A549 (cell line): Measurements from ENCODE around the gene C2orf74. TPM values are rescaled to one million over a fixed set of nuclear protein-coding genes. Genes with fewer than 3 reads are reported as not detected.

ENCODE experiments used
- ATAC-seq, 2 experiments: fragments of 200-7000 bp in 1 of 2; fragments of >200 bp in 1 of 2; cut with Nextera tagmentation in 1 of 2; cut with Tn5 transposase in 1 of 2; 3 replicates each; pipeline versions ENCODE4 v1.8.0 to v1.9.1; 2018 to 2020; ENCODE audit warnings: mild to moderate bottlenecking in 1 of 2, moderate library complexity in 1 of 2
- CTCF ChIA-PET: fragments of 300-600 bp; sonication (Branson Sonifier 250); formaldehyde crosslinking; extraction: SDS; loops from one replicate; lab custom pipeline; 2021; ENCODE audit warnings: antibody characterized with exemption, inconsistent platforms; lab: Yijun Ruan, JAX
- POLR2A ChIA-PET: fragments of 350-600 bp; formaldehyde crosslinking; extraction: SDS; loops from one replicate; lab custom pipeline; 2021; ENCODE audit warnings: antibody characterized with exemption, inconsistent platforms; lab: Yijun Ruan, JAX
- DNase-seq, 2 experiments: peaks; one replicate each; pipeline versions ENCODE4 v3.0.0 to v3.0.0-alpha.2; 2011 to 2016; ENCODE audit warnings: low read depth in 1 of 2, low spot score in 1 of 2
- FAIRE-seq: peaks from 2 replicates; lab custom pipeline; 2011; peaks lifted over from hg19 to GRCh38; lab: Jason Lieb, UNC
- H3K27ac ChIP-seq, 2 experiments: fragments of >200 bp; sonication (Bioruptor Twin); formaldehyde crosslinking; 3 replicates each; pipeline ENCODE4 v1.5.1; 2016 to 2017
- H3K4me1 ChIP-seq: fragments of >200 bp; sonication (Bioruptor Twin); formaldehyde crosslinking; 3 replicates; pipeline ENCODE4 v1.6.1; 2016
- H3K4me2 ChIP-seq: fragments of >200 bp; sonication (Bioruptor Twin); formaldehyde crosslinking; 3 replicates; pipeline ENCODE4 v1.6.1; 2016
- H3K4me3 ChIP-seq: fragments of >200 bp; sonication (Bioruptor Twin); formaldehyde crosslinking; 3 replicates; pipeline ENCODE4 v1.5.1; 2016
- H3K9me3 ChIP-seq: fragments of >200 bp; sonication (Bioruptor Twin); formaldehyde crosslinking; 3 replicates; pipeline ENCODE4 v1.6.1; 2016
- CBX2 ChIP-seq: fragments of 200-600 bp; sonication (generic); IDR thresholded peaks from 2 replicates; pipeline ENCODE4 v1.6.1; 2016; ENCODE audit warnings: low read depth, mild to moderate bottlenecking, borderline replicate concordance
- CBX8 ChIP-seq: fragments of 200-600 bp; sonication (generic); IDR thresholded peaks from 2 replicates; pipeline ENCODE4 v1.6.1; 2016
- CHD2 ChIP-seq: fragments of 150-350 bp; IDR thresholded peaks from 2 replicates; pipeline ENCODE4 v1.6.1; 2014; ENCODE audit warnings: low read length; ENCODE audit not compliant: partially characterized antibody
- EHMT2 ChIP-seq: fragments of 200-600 bp; sonication (generic); IDR thresholded peaks from 2 replicates; pipeline ENCODE4 v1.6.1; 2016; ENCODE audit warnings: antibody characterized with exemption, low read depth, mild to moderate bottlenecking, moderate library complexity
- EP300 ChIP-seq, 2 experiments: fragments of >200 bp; sonication (Bioruptor Twin); formaldehyde crosslinking; IDR thresholded peaks; 2 replicates in 1 of 2; 3 replicates in 1 of 2; pipeline ENCODE4 v1.6.1; 2016 to 2017
- FOSB ChIP-seq: fragments of 250-450 bp; sonication (Bioruptor Pico); IDR thresholded peaks from 2 replicates; pipeline ENCODE4 v1.5.0; 2020; ENCODE audit warnings: mild to moderate bottlenecking, moderate library complexity
- HEYL ChIP-seq: fragments of 250-450 bp; sonication (Bioruptor Pico); IDR thresholded peaks from 2 replicates; pipeline ENCODE4 v1.8.0; 2021; ENCODE audit warnings: mild to moderate bottlenecking, moderate library complexity
- HOXA7 ChIP-seq: fragments of 250-450 bp; sonication (Bioruptor Pico); IDR thresholded peaks from 2 replicates; pipeline ENCODE4 v1.5.0; 2020; ENCODE audit warnings: mild to moderate bottlenecking, moderate library complexity
- JUN ChIP-seq, 2 experiments: fragments of >200 bp; sonication (Bioruptor Twin); formaldehyde crosslinking; IDR thresholded peaks; 2 replicates in 1 of 2; 3 replicates in 1 of 2; pipeline ENCODE4 v1.6.1; 2016 to 2017
- KDM1A ChIP-seq: fragments of 200-600 bp; sonication (generic); IDR thresholded peaks from 2 replicates; pipeline ENCODE4 v1.6.1; 2016; ENCODE audit warnings: low read depth, mild to moderate bottlenecking
- MAFK ChIP-seq: fragments of 450-650 bp; IDR thresholded peaks from 2 replicates; pipeline ENCODE4 v1.6.1; 2014; ENCODE audit not compliant: partially characterized antibody
- PHF8 ChIP-seq: fragments of 200-600 bp; sonication (generic); IDR thresholded peaks from 2 replicates; pipeline ENCODE4 v1.6.1; 2016; ENCODE audit warnings: low read depth, mild to moderate bottlenecking, antibody characterized with exemption, moderate library complexity, borderline replicate concordance
- POLR2A ChIP-seq: IDR thresholded peaks from 2 replicates; pipeline ENCODE4 v1.6.1; 2012; ENCODE audit warnings: mild to moderate bottlenecking, low read length
- POLR2AphosphoS2 ChIP-seq: conservative IDR thresholded peaks from 2 replicates; pipeline ENCODE4 v1.6.1; 2012; ENCODE audit warnings: low read length, improper control_type of control experiment, inconsistent platforms
- RCOR1 ChIP-seq: fragments of 150-350 bp; IDR thresholded peaks from 2 replicates; pipeline ENCODE4 v1.6.1; 2014; ENCODE audit warnings: antibody characterized with exemption, low read length, low read depth
- RNF2 ChIP-seq: fragments of 200-600 bp; sonication (generic); IDR thresholded peaks from 2 replicates; pipeline ENCODE4 v1.6.1; 2016; ENCODE audit warnings: low read depth, mild to moderate bottlenecking, antibody characterized with exemption, moderate library complexity, borderline replicate concordance
- SMC3 ChIP-seq: fragments of >200 bp; sonication (Bioruptor Twin); formaldehyde crosslinking; IDR thresholded peaks from 3 replicates; pipeline ENCODE4 v1.6.1; 2018; ENCODE audit warnings: inconsistent platforms
- ZC3H11A ChIP-seq: fragments of 450-650 bp; IDR thresholded peaks from 2 replicates; pipeline ENCODE4 v1.6.1; 2014; ENCODE audit warnings: antibody characterized with exemption, mild to moderate bottlenecking
- ZNF302 ChIP-seq: fragments of 250-450 bp; sonication (Bioruptor Pico); IDR thresholded peaks from 2 replicates; pipeline ENCODE4 v1.9.0; 2021; ENCODE audit warnings: inconsistent platforms, mild to moderate bottlenecking, moderate library complexity
- ZSCAN20 ChIP-seq: fragments of 250-450 bp; sonication (Bioruptor Pico); IDR thresholded peaks from 2 replicates; pipeline ENCODE4 v1.8.0; 2022; ENCODE audit warnings: mild to moderate bottlenecking, moderate library complexity
- WGBS: methylation state at CpG from one replicate; pipeline ENCODE4 v1.1.6; 2017; ENCODE audit errors: missing lambda C conversion rate; 5-methylcytosine and 5-hydroxymethylcytosine counted together
- polyA plus RNA-seq, 4 experiments: library from polyadenylated mRNA; depleted of rRNA in 3 of 4; stranded (reverse); fragments of >200 nt; fragmentation: RNase III in 1 of 4; extraction: RNeasy Plus Mini Kit Qiagen cat#74134 plus additional on column Dnase treatment in 1 of 4; gene quantifications; 2 replicates in 3 of 4; 3 replicates in 1 of 4; pipeline ENCODE4 v1.2.3, GENCODE V29; 2011 to 2017
- TF ChIP-seq, protein P1 (sequence below): fragments of 250-450 bp; sonication (Bioruptor Pico); IDR thresholded peaks from 2 replicates; pipeline ENCODE4 v1.5.0; 2020; ENCODE audit warnings: low read depth, mild to moderate bottlenecking, moderate library complexity
- TF ChIP-seq, protein P2 (sequence below): IDR thresholded peaks from 2 replicates; pipeline ENCODE4 v1.6.1; 2012; ENCODE audit warnings: low read depth, borderline replicate concordance
- TF ChIP-seq, protein P3 (sequence below): fragments of >200 bp; sonication (Bioruptor Twin); formaldehyde crosslinking; IDR thresholded peaks from 3 replicates; pipeline ENCODE4 v1.6.1; 2016
- TF ChIP-seq, protein P4 (sequence below): IDR thresholded peaks from 2 replicates; pipeline ENCODE4 v1.6.1; 2012
- TF ChIP-seq, protein P5 (sequence below): fragments of >200 bp; sonication (Bioruptor Twin); formaldehyde crosslinking; IDR thresholded peaks from 2 replicates; pipeline ENCODE4 v1.6.1; 2016
- TF ChIP-seq, protein P6 (sequence below): IDR thresholded peaks from 2 replicates; pipeline ENCODE4 v1.6.1; 2012
- TF ChIP-seq, protein P7 (sequence below): fragments of 250-450 bp; sonication (Bioruptor Pico); IDR thresholded peaks from 2 replicates; pipeline ENCODE4 v1.5.0; 2021; ENCODE audit warnings: mild to moderate bottlenecking, moderate library complexity, borderline replicate concordance
- TF ChIP-seq, protein P8 (sequence below): fragments of >200 bp; sonication (Bioruptor Twin); formaldehyde crosslinking; IDR thresholded peaks from 3 replicates; pipeline ENCODE4 v1.5.1; 2016

Gene C2orf74
- polyA plus RNA-seq, 2 of the 4 experiments (the other 2 are of a cell fraction), result 41.8 to 47.8 TPM

DNA sequence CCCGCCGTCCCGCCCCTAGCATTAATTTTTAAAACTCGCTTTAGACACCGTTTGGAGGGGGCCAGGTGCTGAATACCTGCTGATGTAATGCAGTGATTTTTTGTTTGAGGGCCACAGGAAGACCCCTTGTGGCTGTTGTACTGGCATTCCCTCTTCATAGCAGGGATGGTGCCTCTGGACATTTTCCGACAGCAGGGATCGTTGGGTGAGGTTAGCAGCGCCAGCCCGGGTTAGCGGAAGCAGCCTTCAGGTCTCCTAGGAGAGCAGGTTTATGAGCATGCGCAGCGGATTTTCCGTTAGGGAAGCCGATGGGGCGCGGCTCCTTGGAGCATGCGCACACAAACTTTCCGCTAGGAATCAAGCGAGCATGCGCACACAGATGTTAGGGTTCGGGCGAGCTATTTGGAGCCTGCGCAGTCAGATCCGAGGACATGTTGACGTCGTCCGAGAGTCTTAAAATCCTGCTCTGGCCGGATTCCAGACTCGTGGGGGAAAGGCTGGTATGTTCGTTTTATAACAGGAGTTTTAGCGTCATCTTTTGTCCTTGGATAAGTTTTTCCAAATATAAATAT, 17.2 kb upstream of the C2orf74 start:
- H3K4me1 ChIP-seq, result no peaks in the 10 kb centered on the region
- peak; percentile 99 for DNase-seq
- WGBS, result under 1% methylated on average over 31 of the region's 31 CpGs
- CTCF ChIA-PET, result interaction anchor here (0.6 to 1.9 kb wide), 3 partner anchors 10 to 515 kb away, joined by 3 to 10 read pairs (median 4); no protein-coding TSS in a partner anchor
- TF ChIP-seq RCOR1 (no peak), HOXA7 (CRISPR knock-in tag) (no peak), ZC3H11A (no peak), PHF8 (peak; percentile 48; the same call in 1 of the 2 replicates), HEYL (CRISPR knock-in tag) (no peak), JUN (IDR thresholded peaks at IDR 0.05) (peak; percentile 48 to 77; a peak in 4 of 5 replicates), RNF2 (no peak), SMC3 (no peak), POLR2A (peak; percentile 87), ZNF302 (no peak), CHD2 (no peak), MAFK (peak; percentile 35), ZSCAN20 (CRISPR knock-in tag) (no peak), EHMT2 (no peak), CBX8 (no peak)
- TF ChIP-seq, protein P1, sequence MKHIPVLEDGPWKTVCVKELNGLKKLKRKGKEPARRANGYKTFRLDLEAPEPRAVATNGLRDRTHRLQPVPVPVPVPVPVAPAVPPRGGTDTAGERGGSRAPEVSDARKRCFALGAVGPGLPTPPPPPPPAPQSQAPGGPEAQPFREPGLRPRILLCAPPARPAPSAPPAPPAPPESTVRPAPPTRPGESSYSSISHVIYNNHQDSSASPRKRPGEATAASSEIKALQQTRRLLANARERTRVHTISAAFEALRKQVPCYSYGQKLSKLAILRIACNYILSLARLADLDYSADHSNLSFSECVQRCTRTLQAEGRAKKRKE (CRISPR knock-in tag), result no peak
- TF ChIP-seq, protein P2, sequence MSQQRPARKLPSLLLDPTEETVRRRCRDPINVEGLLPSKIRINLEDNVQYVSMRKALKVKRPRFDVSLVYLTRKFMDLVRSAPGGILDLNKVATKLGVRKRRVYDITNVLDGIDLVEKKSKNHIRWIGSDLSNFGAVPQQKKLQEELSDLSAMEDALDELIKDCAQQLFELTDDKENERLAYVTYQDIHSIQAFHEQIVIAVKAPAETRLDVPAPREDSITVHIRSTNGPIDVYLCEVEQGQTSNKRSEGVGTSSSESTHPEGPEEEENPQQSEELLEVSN, result peak; percentile 70; the same call in 1 of the 2 replicates
- TF ChIP-seq, protein P3, sequence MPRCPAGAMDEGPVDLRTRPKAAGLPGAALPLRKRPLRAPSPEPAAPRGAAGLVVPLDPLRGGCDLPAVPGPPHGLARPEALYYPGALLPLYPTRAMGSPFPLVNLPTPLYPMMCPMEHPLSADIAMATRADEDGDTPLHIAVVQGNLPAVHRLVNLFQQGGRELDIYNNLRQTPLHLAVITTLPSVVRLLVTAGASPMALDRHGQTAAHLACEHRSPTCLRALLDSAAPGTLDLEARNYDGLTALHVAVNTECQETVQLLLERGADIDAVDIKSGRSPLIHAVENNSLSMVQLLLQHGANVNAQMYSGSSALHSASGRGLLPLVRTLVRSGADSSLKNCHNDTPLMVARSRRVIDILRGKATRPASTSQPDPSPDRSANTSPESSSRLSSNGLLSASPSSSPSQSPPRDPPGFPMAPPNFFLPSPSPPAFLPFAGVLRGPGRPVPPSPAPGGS, result peak; percentile 47; the same call in 1 of the 3 replicates
- TF ChIP-seq, protein P4, sequence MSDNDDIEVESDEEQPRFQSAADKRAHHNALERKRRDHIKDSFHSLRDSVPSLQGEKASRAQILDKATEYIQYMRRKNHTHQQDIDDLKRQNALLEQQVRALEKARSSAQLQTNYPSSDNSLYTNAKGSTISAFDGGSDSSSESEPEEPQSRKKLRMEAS, result peak; percentile 77
- TF ChIP-seq, protein P5, sequence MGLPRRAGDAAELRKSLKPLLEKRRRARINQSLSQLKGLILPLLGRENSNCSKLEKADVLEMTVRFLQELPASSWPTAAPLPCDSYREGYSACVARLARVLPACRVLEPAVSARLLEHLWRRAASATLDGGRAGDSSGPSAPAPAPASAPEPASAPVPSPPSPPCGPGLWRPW, result no peak
- TF ChIP-seq, protein P6, sequence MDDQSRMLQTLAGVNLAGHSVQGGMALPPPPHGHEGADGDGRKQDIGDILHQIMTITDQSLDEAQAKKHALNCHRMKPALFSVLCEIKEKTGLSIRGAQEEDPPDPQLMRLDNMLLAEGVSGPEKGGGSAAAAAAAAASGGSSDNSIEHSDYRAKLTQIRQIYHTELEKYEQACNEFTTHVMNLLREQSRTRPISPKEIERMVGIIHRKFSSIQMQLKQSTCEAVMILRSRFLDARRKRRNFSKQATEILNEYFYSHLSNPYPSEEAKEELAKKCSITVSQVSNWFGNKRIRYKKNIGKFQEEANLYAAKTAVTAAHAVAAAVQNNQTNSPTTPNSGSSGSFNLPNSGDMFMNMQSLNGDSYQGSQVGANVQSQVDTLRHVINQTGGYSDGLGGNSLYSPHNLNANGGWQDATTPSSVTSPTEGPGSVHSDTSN, result no peak
- TF ChIP-seq, all 56 proteins: peak for 7
- peak overlapping the region; percentile 79 to 92 for H3K27ac ChIP-seq
- ATAC-seq, result peak; percentile 99
- peak; percentile 78 for FAIRE-seq
- peak overlapping the region; percentile 56 for H3K4me3 ChIP-seq
- H3K9me3 ChIP-seq, result no peaks in the 10 kb centered on the region
- H3K4me2 ChIP-seq, result peak overlapping the region; percentile 81
- POLR2A ChIA-PET, result interaction anchor here (0.5 to 1.6 kb wide), 11 partner anchors 10 to 761 kb away, joined by 3 to 16 read pairs (median 4); partner anchors contain the start of gene COMMD1

DNA sequence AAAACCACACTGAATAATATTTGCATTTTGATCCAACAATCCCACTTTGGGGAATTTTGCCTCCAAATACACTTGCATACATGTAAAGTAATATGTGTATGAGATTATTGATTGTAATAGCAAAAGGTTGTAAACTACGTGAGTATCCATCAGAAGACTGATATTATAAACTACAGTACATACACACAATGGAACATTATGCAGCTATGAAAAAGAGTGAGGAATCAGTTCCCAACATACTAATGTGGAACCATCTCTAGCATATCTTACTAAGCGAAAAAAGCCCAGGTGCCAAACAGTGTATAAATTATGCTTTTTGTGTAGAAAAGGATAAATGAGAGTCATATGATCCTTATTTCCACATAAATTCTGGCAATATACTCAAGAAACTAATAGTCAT, 16.0 kb upstream of the C2orf74 start:
- ChIA-PET POLR2A (interaction anchor here (0.6 kb wide), 1 partner anchor 311 kb away, joined by 3 read pairs; no protein-coding TSS in a partner anchor), CTCF (interaction anchor here (1.4 kb wide), 2 partner anchors 16 to 514 kb away, joined by 3 to 4 read pairs; partner anchors contain the start of gene C2orf74)
- H3K9me3 ChIP-seq, result no peaks in the 10 kb centered on the region
- peak overlapping the region; percentile 80 for H3K4me2 ChIP-seq
- no peaks in the 10 kb centered on the region for H3K4me1 ChIP-seq
- TF ChIP-seq, protein P7, sequence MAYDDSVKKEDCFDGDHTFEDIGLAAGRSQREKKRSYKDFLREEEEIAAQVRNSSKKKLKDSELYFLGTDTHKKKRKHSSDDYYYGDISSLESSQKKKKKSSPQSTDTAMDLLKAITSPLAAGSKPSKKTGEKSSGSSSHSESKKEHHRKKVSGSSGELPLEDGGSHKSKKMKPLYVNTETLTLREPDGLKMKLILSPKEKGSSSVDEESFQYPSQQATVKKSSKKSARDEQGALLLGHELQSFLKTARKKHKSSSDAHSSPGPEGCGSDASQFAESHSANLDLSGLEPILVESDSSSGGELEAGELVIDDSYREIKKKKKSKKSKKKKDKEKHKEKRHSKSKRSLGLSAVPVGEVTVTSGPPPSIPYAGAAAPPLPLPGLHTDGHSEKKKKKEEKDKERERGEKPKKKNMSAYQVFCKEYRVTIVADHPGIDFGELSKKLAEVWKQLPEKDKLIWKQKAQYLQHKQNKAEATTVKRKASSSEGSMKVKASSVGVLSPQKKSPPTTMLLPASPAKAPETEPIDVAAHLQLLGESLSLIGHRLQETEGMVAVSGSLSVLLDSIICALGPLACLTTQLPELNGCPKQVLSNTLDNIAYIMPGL, result no peak
- no peak for TF ChIP-seq KDM1A
- no peak for TF ChIP-seq HEYL (CRISPR knock-in tag)
- no peak for TF ChIP-seq EP300 (IDR thresholded peaks at IDR 0.05)
- no peak for TF ChIP-seq FOSB (CRISPR knock-in tag)
- TF ChIP-seq, protein P8, sequence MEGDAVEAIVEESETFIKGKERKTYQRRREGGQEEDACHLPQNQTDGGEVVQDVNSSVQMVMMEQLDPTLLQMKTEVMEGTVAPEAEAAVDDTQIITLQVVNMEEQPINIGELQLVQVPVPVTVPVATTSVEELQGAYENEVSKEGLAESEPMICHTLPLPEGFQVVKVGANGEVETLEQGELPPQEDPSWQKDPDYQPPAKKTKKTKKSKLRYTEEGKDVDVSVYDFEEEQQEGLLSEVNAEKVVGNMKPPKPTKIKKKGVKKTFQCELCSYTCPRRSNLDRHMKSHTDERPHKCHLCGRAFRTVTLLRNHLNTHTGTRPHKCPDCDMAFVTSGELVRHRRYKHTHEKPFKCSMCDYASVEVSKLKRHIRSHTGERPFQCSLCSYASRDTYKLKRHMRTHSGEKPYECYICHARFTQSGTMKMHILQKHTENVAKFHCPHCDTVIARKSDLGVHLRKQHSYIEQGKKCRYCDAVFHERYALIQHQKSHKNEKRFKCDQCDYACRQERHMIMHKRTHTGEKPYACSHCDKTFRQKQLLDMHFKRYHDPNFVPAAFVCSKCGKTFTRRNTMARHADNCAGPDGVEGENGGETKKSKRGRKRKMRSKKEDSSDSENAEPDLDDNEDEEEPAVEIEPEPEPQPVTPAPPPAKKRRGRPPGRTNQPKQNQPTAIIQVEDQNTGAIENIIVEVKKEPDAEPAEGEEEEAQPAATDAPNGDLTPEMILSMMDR, result no peak
- TF ChIP-seq ZNF302, result no peak
- no peak for TF ChIP-seq CBX2
- TF ChIP-seq POLR2AphosphoS2, result no peak
- TF ChIP-seq, all 56 proteins: peak for 0
- WGBS, result 96% methylated on average over 2 of the region's 2 CpGs
- Histone ChIP-seq H3K4me3 (no peak overlapping the region), H3K27ac (no peak overlapping the region; a peak in 2 of 6 replicates)
- DNase-seq (no peak), FAIRE-seq (no peak), ATAC-seq (no peak)
